ENCODE results near the gene SLC38A10. TPM values are rescaled to one million over a fixed set of nuclear protein-coding genes. Genes with fewer than 3 reads are reported as not detected.

Gene SLC38A10
- total RNA-seq, 1 donor from 2014 or later, result 67.5 TPM

DNA sequence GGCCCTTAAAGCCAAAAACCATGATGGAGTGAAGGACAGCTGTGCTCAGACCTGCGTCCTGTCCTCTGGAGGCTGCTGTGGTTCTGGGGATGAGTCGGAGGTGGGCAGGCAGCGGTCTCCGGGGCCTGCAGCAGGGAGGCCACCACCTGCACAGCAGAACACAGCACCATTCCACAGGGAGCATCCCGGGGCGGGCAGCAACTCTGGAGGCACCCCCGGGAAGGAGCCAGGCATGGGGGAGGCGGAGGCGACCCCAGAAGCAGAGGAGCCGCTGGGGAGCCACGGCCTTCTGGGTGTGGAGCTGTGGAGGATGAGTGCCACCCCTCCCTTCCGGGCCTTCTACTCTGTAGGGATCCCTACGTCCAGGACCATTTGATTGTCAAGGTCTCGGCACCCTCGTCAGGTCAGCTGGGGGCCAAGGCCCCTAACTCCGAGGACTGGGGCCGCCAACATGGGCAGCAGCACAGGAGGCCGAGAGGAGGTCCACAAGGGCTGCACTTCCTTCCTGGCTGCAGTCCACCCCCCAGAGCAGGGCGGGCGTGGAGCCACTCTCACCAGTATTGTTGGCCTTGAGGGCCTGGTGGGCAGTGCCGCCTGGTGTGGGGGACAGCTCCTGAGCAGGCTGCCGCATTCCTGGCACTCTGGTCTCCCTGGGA lies 96.2 kb downstream of the SLC38A10 start:
- Histone ChIP-seq H3K4me3 (no peak overlapping the region), H3K4me1 (no peaks in the 10 kb centered on the region), H3K9me3 (no peaks in the 10 kb centered on the region), H3K27ac (no peak overlapping the region), H3K27me3 (no peaks in the 10 kb centered on the region), H3K36me3 (peaks cover 0 to 10% of the 10 kb centered on the region in 2 donors)
- intact Hi-C loops (cut with DNase I), result loop anchor here (10.0 kb wide), 1 partner anchor 194 kb away; no protein-coding TSS in a partner anchor
- TF ChIP-seq, protein P1, sequence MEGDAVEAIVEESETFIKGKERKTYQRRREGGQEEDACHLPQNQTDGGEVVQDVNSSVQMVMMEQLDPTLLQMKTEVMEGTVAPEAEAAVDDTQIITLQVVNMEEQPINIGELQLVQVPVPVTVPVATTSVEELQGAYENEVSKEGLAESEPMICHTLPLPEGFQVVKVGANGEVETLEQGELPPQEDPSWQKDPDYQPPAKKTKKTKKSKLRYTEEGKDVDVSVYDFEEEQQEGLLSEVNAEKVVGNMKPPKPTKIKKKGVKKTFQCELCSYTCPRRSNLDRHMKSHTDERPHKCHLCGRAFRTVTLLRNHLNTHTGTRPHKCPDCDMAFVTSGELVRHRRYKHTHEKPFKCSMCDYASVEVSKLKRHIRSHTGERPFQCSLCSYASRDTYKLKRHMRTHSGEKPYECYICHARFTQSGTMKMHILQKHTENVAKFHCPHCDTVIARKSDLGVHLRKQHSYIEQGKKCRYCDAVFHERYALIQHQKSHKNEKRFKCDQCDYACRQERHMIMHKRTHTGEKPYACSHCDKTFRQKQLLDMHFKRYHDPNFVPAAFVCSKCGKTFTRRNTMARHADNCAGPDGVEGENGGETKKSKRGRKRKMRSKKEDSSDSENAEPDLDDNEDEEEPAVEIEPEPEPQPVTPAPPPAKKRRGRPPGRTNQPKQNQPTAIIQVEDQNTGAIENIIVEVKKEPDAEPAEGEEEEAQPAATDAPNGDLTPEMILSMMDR (IDR thresholded peaks at IDR 0.05), result no peak
- TF ChIP-seq POLR2AphosphoS5 (IDR thresholded peaks at IDR 0.05; ENCODE audit: insufficient read depth in 1 of 2, low read depth in 1 of 2) (no peak), POLR2A (IDR thresholded peaks at IDR 0.05) (no peak)
- no peak for DNase-seq (ENCODE audit: extremely low spot score in 2 of 2)

DNA sequence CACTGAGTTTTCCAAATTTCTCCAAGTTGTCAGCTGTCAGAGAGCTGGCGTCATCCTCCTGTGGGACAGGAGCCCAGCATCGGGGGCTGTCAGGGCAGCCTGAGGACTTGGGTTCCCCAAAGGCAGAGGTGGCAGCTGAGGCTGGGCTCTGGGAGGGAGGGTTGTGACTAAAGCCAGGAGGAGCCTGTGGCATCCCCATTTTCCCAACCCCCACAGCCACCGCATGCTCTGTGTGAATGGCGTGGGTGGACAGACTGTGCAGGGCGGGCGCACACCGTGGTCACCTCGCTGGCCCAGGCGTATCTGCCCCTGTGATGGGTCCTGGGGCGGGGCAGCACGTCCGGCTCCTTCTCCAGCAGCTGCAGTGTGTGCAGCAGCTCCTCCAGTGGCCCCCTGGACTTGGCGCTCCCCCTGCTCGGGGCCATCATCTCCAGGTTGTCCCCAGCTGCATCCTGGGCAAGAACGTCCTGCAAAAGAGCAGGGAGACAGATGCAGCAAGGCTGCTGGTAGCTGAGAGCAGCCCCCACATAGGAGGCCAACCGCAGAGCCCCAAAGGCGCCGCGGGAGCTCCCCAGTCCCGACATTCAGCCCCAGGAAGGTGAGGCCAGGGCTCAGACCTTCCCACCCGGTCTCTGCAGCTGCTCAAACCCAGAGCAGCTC lies 97.1 kb downstream of the SLC38A10 start:
- DNase-seq (ENCODE audit: extremely low spot score in 2 of 2), result no peak
- Histone ChIP-seq H3K4me1 (no peaks in the 10 kb centered on the region), H3K4me3 (no peak overlapping the region), H3K9me3 (no peaks in the 10 kb centered on the region), H3K27ac (no peak overlapping the region), H3K36me3 (peaks cover 0 to 10% of the 10 kb centered on the region in 2 donors), H3K27me3 (no peaks in the 10 kb centered on the region)
- TF ChIP-seq POLR2A (IDR thresholded peaks at IDR 0.05) (no peak), POLR2AphosphoS5 (IDR thresholded peaks at IDR 0.05; ENCODE audit: insufficient read depth in 1 of 2, low read depth in 1 of 2) (no peak)
- TF ChIP-seq, protein P1 (IDR thresholded peaks at IDR 0.05), result no peak
- intact Hi-C loops (cut with DNase I), result loop anchor here (10.0 kb wide), 1 partner anchor 193 kb away; no protein-coding TSS in a partner anchor

GRCh38 chr17:81197409-81197795 lies 97.7 kb downstream of the SLC38A10 start:
- Histone ChIP-seq H3K9me3 (no peaks in the 10 kb centered on the region), H3K27ac (no peak overlapping the region), H3K4me1 (no peaks in the 10 kb centered on the region), H3K36me3 (peaks cover 0 to 10% of the 10 kb centered on the region in 2 donors), H3K27me3 (no peaks in the 10 kb centered on the region), H3K4me3 (no peak overlapping the region)
- intact Hi-C loops (cut with DNase I), result loop anchor here (10.0 kb wide), 1 partner anchor 193 kb away; no protein-coding TSS in a partner anchor
- DNase-seq (ENCODE audit: extremely low spot score in 2 of 2), result no peak
- TF ChIP-seq POLR2A (IDR thresholded peaks at IDR 0.05) (no peak), POLR2AphosphoS5 (IDR thresholded peaks at IDR 0.05; ENCODE audit: insufficient read depth in 1 of 2, low read depth in 1 of 2) (no peak)
- TF ChIP-seq, protein P1 (IDR thresholded peaks at IDR 0.05), result no peak

DNA sequence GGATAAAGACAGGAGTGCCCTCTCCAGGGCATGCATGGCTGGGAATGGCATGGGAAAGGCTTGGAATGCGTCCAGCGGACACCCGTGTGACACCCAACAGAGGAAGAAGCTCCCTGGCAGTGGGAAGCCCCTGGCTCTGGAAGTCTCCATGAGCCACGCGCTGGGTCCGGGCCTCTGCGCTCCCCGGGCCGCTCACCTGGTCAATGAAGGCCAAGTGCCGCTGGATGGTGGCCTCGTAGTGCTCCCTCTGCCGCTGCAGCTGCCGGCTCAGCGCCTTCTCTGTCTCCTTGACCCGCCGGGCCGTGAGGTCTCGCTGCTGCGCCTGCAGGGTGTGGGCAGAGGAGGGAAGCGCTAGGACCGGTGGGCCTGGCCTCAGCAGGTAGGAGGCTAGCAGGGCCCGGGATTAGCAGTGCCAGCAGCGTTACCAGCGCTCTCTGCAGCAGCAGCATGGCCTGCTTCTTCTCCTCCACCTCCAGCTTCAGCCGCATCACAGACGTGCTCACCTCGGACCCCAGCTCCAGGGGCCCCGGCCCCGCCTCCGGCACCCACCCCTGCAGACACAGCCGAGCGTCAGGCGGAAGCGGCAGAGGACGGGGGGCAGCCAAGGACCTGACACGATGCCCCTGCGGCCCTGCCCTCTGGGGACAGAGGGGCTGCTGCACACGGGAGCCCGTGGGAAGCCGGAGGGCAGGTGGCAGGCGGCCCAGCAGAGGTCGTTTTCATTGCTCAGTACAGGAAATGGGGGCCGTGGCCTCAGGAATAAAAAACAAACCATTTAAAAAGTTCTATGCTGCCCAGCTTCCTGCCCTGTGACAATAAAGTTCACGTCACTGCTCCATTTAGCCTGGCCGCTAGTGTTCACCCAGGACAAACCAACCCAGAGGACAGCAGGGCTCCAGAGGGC lies 98.3 kb downstream of the SLC38A10 start:
- TF ChIP-seq POLR2AphosphoS5 (IDR thresholded peaks at IDR 0.05; ENCODE audit: insufficient read depth in 1 of 2, low read depth in 1 of 2), result peak in 1 of 2 donors; percentile 18
- TF ChIP-seq, protein P1 (IDR thresholded peaks at IDR 0.05), result no peak
- TF ChIP-seq POLR2A (IDR thresholded peaks at IDR 0.05), result no peak
- no peaks in the 10 kb centered on the region for H3K27me3 ChIP-seq
- H3K27ac ChIP-seq, result no peak overlapping the region
- no peaks in the 10 kb centered on the region for H3K9me3 ChIP-seq
- intact Hi-C loops (cut with DNase I), result loop anchor here (10.0 kb wide), 1 partner anchor 192 kb away; no protein-coding TSS in a partner anchor
- no peak overlapping the region for H3K4me3 ChIP-seq
- no peaks in the 10 kb centered on the region for H3K4me1 ChIP-seq
- H3K36me3 ChIP-seq, result peaks cover 0 to 10% of the 10 kb centered on the region in 2 donors
- no peak for DNase-seq (ENCODE audit: extremely low spot score in 2 of 2)
